Heart right ventricle (tissue), 16 donors: Measurements from ENCODE around the gene PELI1. TPM values are rescaled to one million over a fixed set of nuclear protein-coding genes. Genes with fewer than 3 reads are reported as not detected.
A peak's percentile ranks its signal among the peaks of the same experiment; 100 is the strongest.

ENCODE experiments used
- ATAC-seq, 8 donors: fragments of 200-7000 bp; cut with Tn5 transposase; one replicate each; pipeline ENCODE4 v1.9.1; 2020; ENCODE audit warnings: mild to moderate bottlenecking in 8 of 8, moderate library complexity in 8 of 8, moderate number of reproducible peaks in 1 of 8
- DNase-seq, 2 donors: peaks; one replicate each; pipeline ENCODE4 v3.0.0-alpha.2; 2020
- H3K27ac ChIP-seq, 10 donors: fragments of 200-600 bp; sonication (generic) in 2 of 10; one replicate each; pipeline versions ENCODE4 v1.5.0 to v1.8.0; 2020 to 2022; ENCODE audit warnings: mild to moderate bottlenecking in 3 of 10
- H3K27me3 ChIP-seq, 7 donors: fragments of 200-600 bp; one replicate each; pipeline ENCODE4 v1.8.0; 2021 to 2022; ENCODE audit warnings: mild to moderate bottlenecking in 2 of 7
- H3K36me3 ChIP-seq, 9 donors: fragments of 200-600 bp; sonication (generic) in 1 of 9; one replicate each; pipeline versions ENCODE4 v1.5.0 to v1.8.0; 2020 to 2022; ENCODE audit warnings: mild to moderate bottlenecking in 2 of 9
- H3K4me1 ChIP-seq, 9 donors: fragments of 200-600 bp; sonication (generic) in 1 of 9; one replicate each; pipeline versions ENCODE4 v1.5.0 to v1.8.0; 2020 to 2022; ENCODE audit warnings: mild to moderate bottlenecking in 4 of 9
- H3K4me3 ChIP-seq, 10 donors: fragments of 200-600 bp; sonication (generic) in 2 of 10; one replicate each; pipeline versions ENCODE4 v1.5.0 to v1.8.0; 2020 to 2022; ENCODE audit warnings: mild to moderate bottlenecking in 7 of 10, moderate library complexity in 2 of 10
- H3K9me3 ChIP-seq, 11 donors: fragments of 200-600 bp in 10 of 11; sonication (generic) in 2 of 11; one replicate each; pipeline versions ENCODE4 v1.5.0 to v1.8.0; 2013 to 2022; ENCODE audit warnings: mild to moderate bottlenecking in 2 of 11, control low read depth in 1 of 11, moderate library complexity in 1 of 11
- CTCF ChIP-seq, 9 donors: fragments of 200-600 bp; sonication (generic) in 2 of 9; IDR thresholded peaks; one replicate each; pipeline versions ENCODE4 v1.5.0 to v1.8.0; 2021 to 2022; ENCODE audit warnings: antibody characterized with exemption in 9 of 9, mild to moderate bottlenecking in 5 of 9, moderate library complexity in 1 of 9
- WGBS, 2 donors: extraction: QIAGEN DNeasy Blood & Tissue Kit; methylation state at CpG; one replicate each; pipeline ENCODE4 v1.1.7; 2013; ENCODE audit warnings: inconsistent platforms in 1 of 2; 5-methylcytosine and 5-hydroxymethylcytosine counted together
- intact Hi-C, 10 donors: fragments of 100-400 bp; cut with DNase I; formaldehyde crosslinking; loops; one replicate each; pipeline versions ENCODE4 v1.11.1 to v1.14.2; 2022
- polyA plus RNA-seq, 2 donors: library from polyadenylated mRNA; stranded (reverse); fragments of 200-250 nt; gene quantifications; one replicate each; pipeline ENCODE4 v1.2.3, GENCODE V29; 2013
- total RNA-seq, 10 donors: library from RNA; stranded (reverse); fragmentation: NEBNext Ultra II Directional in 3 of 10; extraction: Animal tissue kit (Norgen Biotek cat#: 25700) in 3 of 10; gene quantifications; one replicate each; pipeline versions ENCODE4 v1.2.1 to v1.2.4, GENCODE V29; 2021 to 2023
- donor health status: Arrhythmogenic right ventricular cardiomyopathy.
- donor health status: ischemic (EF 13 %, LVEDD 7.1; RV severe dilation, severe dysfunction).
- donor health status: healthy with polysubstance abuse.
- donor health status: DM: no; HTN: yes; CAD: no.
- donor health status: DM: no; HTN: no; CAD: no.
- donor health status: ischemic (EF 25% LVEDD 6.9; RV normal size, moderate dysfunction).
- donor health status: ischemic (EF 25% LVEDD 5.7; RV mildly dilated, moderate dysfunction).
- donor health status: healthy.
- donor health status: DM: yes; HTN: yes; CAD: no.
- donor health status: Ischemic cardiomyopathy.
- donor health status: ischemic (EF 35%, LVEDD 5.7; RV mildly dilated, moderate dysfunction).
- donor health status: nonischemic (EF 11% LVEDD 7.7; RV severe dilation, severe dysfunction).
- donor health status: DM: yes; HTN: yes; CAD: no.
- donor health status: PGD.
- donor health status: ischemic (EF 29% LVEDD 5.4; RV normal size, mild dysfunction).
- donor health status: nonischemic (EF 23%, LVEDD 6.1; RV moderate dilation, normal function).

Gene PELI1
- total and polyA plus RNA-seq, 12 donors: 6.0 to 15.6 (median 8.6) TPM

DNA sequence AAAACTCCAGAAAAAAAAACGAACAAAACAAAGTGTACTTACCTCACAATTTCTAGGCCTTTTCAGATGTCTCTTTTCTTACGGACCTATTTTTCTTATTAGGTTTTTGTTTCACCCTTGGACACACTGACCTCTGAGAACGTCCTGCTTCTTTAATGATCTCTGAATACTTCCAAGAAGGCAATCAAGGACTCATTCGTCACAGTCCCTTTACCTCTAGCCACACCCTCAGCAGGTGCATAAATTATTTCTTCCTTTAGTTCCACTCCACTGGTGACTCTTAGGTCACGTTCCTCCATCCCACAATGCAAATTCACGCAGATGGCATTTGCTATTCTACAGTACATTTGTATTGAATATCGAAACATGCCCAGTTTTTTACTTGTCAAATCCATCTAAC lies 21.9 kb downstream of the PELI1 start:
- no peak for ATAC-seq
- Histone ChIP-seq H3K36me3 (peaks cover 0 to 14% (median 0%) of the 10 kb centered on the region in 9 donors), H3K27ac (peak overlapping the region in 1 of 10 donors; percentile 8), H3K9me3 (peaks cover 0 to 5% (median 0%) of the 10 kb centered on the region in 11 donors), H3K27me3 (no peaks in the 10 kb centered on the region), H3K4me1 (peaks cover 0 to 62% (median 14%) of the 10 kb centered on the region in 9 donors), H3K4me3 (no peak overlapping the region)
- no peak for DNase-seq
- TF ChIP-seq CTCF (IDR thresholded peaks at IDR 0.05): no peak
- WGBS, 2 donors: 78 to 84% methylated on average over 7 of the region's 7 CpGs
- intact Hi-C loops: no loop called here

GRCh38 chr2:64120928-64121327 lies 23.3 kb downstream of the PELI1 start:
- no peak for DNase-seq
- H3K27me3 ChIP-seq: no peaks in the 10 kb centered on the region
- no peak overlapping the region for H3K27ac ChIP-seq
- no peak overlapping the region for H3K4me3 ChIP-seq
- peaks cover 0 to 5% (median 0%) of the 10 kb centered on the region in 11 donors for H3K9me3 ChIP-seq
- 92 to 95% methylated on average over 6 of the region's 6 CpGs for WGBS, 2 donors
- intact Hi-C loops: no loop called here
- peaks cover 0 to 63% (median 28%) of the 10 kb centered on the region in 9 donors for H3K4me1 ChIP-seq
- no peak for ATAC-seq
- peaks cover 0 to 14% (median 0%) of the 10 kb centered on the region in 9 donors for H3K36me3 ChIP-seq
- TF ChIP-seq CTCF (IDR thresholded peaks at IDR 0.05): no peak

DNA sequence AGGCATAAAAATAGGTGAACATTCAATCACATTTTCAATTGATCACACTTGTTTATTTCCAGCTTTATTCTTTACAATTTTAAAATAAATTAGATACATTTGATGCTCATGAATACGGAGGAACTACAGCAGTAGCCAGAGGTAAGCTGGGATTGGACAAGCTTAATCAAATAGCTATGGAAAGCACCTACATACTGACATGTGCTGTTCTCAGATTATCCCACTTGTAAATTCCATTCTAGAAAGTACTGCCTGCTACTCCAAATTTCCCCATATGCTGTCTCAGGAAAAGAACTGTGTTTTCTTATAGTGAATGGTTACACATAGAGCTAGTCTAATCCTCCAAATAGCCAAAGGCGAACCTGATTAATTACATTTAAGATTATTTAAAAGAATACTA lies 24.2 kb downstream of the PELI1 start:
- Histone ChIP-seq H3K27ac (no peak overlapping the region), H3K36me3 (peaks cover 0 to 14% (median 0%) of the 10 kb centered on the region in 9 donors), H3K4me1 (peaks cover 0 to 73% (median 37%) of the 10 kb centered on the region in 9 donors), H3K4me3 (no peak overlapping the region), H3K27me3 (no peaks in the 10 kb centered on the region), H3K9me3 (peaks cover 0 to 5% (median 0%) of the 10 kb centered on the region in 11 donors)
- intact Hi-C loops: no loop called here
- DNase-seq (no peak), ATAC-seq (no peak)
- 95 to 96% methylated on average over 2 of the region's 2 CpGs for WGBS, 2 donors
- TF ChIP-seq CTCF (IDR thresholded peaks at IDR 0.05): no peak

DNA sequence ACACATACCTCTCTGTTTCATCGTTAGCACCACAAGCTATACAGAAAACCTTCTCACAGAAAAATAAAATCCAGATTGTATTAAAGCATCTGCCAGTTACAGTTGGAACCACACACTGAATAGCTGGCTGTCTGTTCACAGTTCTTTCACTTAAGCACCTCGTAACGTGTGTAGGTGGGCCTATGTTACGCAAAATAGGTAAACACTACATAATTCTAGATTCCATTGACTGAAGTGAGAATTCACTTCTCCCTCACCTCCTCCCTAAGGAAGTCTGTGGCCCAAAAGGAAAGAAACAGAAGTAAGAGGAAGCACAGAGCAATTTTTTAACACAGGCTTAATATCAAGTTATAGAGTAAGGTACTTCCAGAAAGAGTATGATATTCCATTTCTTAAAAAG lies 24.9 kb downstream of the PELI1 start:
- no peak for TF ChIP-seq CTCF (IDR thresholded peaks at IDR 0.05)
- no peak for ATAC-seq
- intact Hi-C loops: loop anchor here in 2 of 10 donors (10.0 kb wide), 2 partner anchors 55 to 65 kb away; no protein-coding TSS in a partner anchor
- no peak overlapping the region for H3K4me3 ChIP-seq
- H3K9me3 ChIP-seq: peaks cover 0 to 5% (median 0%) of the 10 kb centered on the region in 11 donors
- WGBS, 2 donors: 78 to 84% methylated on average over 4 of the region's 4 CpGs
- DNase-seq: no peak
- peaks cover 0 to 79% (median 44%) of the 10 kb centered on the region in 9 donors for H3K4me1 ChIP-seq
- no peaks in the 10 kb centered on the region for H3K27me3 ChIP-seq
- no peak overlapping the region for H3K27ac ChIP-seq
- peaks cover 0 to 14% (median 0%) of the 10 kb centered on the region in 9 donors for H3K36me3 ChIP-seq
